Adrenal gland (tissue), 12 donors: ENCODE data around the gene CAMTA2. TPM values are rescaled to one million over a fixed set of nuclear protein-coding genes. Genes with fewer than 3 reads are reported as not detected.

Source experiments
- DNase-seq, 7 donors: peaks; one replicate each; pipeline ENCODE4 v3.0.0-alpha.2; 2019 to 2020
- H3K27ac ChIP-seq, 5 donors: fragments of 200-600 bp; sonication (generic) in 4 of 5; 1 replicate in 3 of 5; 2 replicates in 2 of 5; pipeline versions ENCODE4 v1.5.1 to v1.8.0; 2016 to 2020; ENCODE audit warnings: mild to moderate bottlenecking in 1 of 5
- H3K27me3 ChIP-seq: fragments of 200-600 bp; 2 replicates; pipeline ENCODE4 v1.8.0; 2021
- H3K36me3 ChIP-seq, 2 donors: fragments of 200-600 bp; replicated peaks in 1 of 2; 1 replicate in 1 of 2; 2 replicates in 1 of 2; pipeline versions ENCODE4 v1.5.1 to v1.8.0; 2018 to 2022
- H3K4me1 ChIP-seq, 2 donors: fragments of 200-600 bp; replicated peaks in 1 of 2; 1 replicate in 1 of 2; 2 replicates in 1 of 2; pipeline versions ENCODE4 v1.5.1 to v1.8.0; 2018 to 2021
- H3K4me3 ChIP-seq, 4 donors: fragments of 200-600 bp; sonication (generic) in 3 of 4; one replicate each; pipeline ENCODE4 v1.5.1; 2016 to 2018
- H3K9me3 ChIP-seq, 3 donors: fragments of 200-600 bp; sonication (generic) in 1 of 3; replicated peaks in 1 of 3; 1 replicate in 2 of 3; 2 replicates in 1 of 3; pipeline versions ENCODE4 v1.5.1 to v1.8.0; 2016 to 2021
- POLR2A ChIP-seq, 2 donors: fragments of 450-650 bp; IDR thresholded peaks; one replicate each; pipeline ENCODE4 v1.6.1; 2017; ENCODE audit warnings: antibody characterized with exemption in 2 of 2, mild to moderate bottlenecking in 2 of 2, moderate library complexity in 1 of 2
- WGBS, 4 donors: extraction: QIAGEN DNeasy Blood & Tissue Kit in 2 of 4; methylation state at CpG; one replicate each; pipeline versions ENCODE4 v1.1.5 to v1.1.7; 2013 to 2017; 5-methylcytosine and 5-hydroxymethylcytosine counted together
- intact Hi-C, 2 donors: fragments of 100-400 bp; cut with DNase I; formaldehyde crosslinking; loops; one replicate each; pipeline versions ENCODE4 v1.14.1 to v1.15.0; 2022 to 2023
- polyA plus RNA-seq, 3 donors: library from polyadenylated mRNA; stranded (reverse); fragments of 200-250 nt in 2 of 3; fragments of 350-450 nt in 1 of 3; fragmentation: Illumina TruSeq in 1 of 3; extraction: RNeasy Lipid Tissue Mini Kit (QIAGEN cat#74804) in 1 of 3; gene quantifications; one replicate each; pipeline ENCODE4 v1.2.3, GENCODE V29; 2013 to 2014
- total RNA-seq, 9 donors: library from RNA; depleted of rRNA in 4 of 9; stranded (reverse); fragments of >200 nt in 4 of 9; fragments of 120-200 nt in 1 of 9; fragmentation: NEBNext Ultra II Directional in 1 of 9; extraction: Animal tissue kit (Norgen Biotek cat#: 25700) in 1 of 9; gene quantifications; one replicate each; pipeline versions ENCODE4 v1.1.0 to v1.2.4, GENCODE V29; 2013 to 2023
- TF ChIP-seq, protein P1 (sequence below), 6 experiments: fragments of 450-650 bp in 4 of 6; fragments of 200-600 bp in 2 of 6; sonication (generic) in 1 of 6; IDR thresholded peaks; 1 replicate in 5 of 6; 2 replicates in 1 of 6; pipeline versions ENCODE4 v1.5.1 to v1.8.0; 2016 to 2021; ENCODE audit warnings: antibody characterized with exemption in 6 of 6, mild to moderate bottlenecking in 2 of 6, moderate library complexity in 1 of 6
- donor health status: healthy with polysubstance abuse.
- donor health status: Bipolar disorder and iron deficiency.
- donor health status: DM: yes; HTN: yes; CAD: no.
- donor health status: DM: no; HTN: no; CAD: no.
- donor health status: DM: no; HTN: no; CAD: no.
- donor health status: DM: yes; HTN: yes; CAD: no.

Gene CAMTA2
- total and polyA plus RNA-seq, 12 donors = 6.9 to 190 (median 32.6) TPM

DNA sequence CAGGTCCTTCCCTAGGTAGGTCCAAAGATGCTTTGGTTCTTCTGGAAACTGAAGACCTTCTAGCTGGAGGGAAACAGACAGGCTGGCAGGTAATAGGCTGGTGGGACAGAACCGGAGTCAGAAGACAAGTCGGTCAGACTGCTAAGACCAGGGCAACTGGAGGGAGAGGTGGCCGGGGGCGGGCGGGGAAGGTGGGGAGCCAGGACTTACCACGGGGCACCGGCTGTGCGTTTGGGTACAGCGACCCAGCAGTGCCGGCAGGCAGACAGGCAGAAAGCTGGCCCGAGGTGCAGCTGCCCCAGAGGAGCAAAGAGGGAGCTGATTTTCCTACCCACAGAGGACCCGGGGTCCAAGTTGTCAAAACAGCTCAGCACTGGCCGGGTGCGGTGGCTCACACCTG, 47.2 kb upstream of the CAMTA2 start:
- H3K4me3 ChIP-seq = no peak overlapping the region
- WGBS, 4 donors = 85 to 95% (median 87%) methylated on average over 10 to 14 of the region's 14 CpGs
- no peaks in the 10 kb centered on the region for H3K36me3 ChIP-seq
- H3K4me1 ChIP-seq = peaks cover 0 to 3% of the 10 kb centered on the region in 2 donors
- intact Hi-C loops = no loop called here
- no peak for DNase-seq
- H3K9me3 ChIP-seq = no peaks in the 10 kb centered on the region
- peaks cover 6% of the 10 kb centered on the region for H3K27me3 ChIP-seq
- H3K27ac ChIP-seq = no peak overlapping the region
- TF ChIP-seq POLR2A (IDR thresholded peaks at IDR 0.05) = no peak
- TF ChIP-seq, protein P1, sequence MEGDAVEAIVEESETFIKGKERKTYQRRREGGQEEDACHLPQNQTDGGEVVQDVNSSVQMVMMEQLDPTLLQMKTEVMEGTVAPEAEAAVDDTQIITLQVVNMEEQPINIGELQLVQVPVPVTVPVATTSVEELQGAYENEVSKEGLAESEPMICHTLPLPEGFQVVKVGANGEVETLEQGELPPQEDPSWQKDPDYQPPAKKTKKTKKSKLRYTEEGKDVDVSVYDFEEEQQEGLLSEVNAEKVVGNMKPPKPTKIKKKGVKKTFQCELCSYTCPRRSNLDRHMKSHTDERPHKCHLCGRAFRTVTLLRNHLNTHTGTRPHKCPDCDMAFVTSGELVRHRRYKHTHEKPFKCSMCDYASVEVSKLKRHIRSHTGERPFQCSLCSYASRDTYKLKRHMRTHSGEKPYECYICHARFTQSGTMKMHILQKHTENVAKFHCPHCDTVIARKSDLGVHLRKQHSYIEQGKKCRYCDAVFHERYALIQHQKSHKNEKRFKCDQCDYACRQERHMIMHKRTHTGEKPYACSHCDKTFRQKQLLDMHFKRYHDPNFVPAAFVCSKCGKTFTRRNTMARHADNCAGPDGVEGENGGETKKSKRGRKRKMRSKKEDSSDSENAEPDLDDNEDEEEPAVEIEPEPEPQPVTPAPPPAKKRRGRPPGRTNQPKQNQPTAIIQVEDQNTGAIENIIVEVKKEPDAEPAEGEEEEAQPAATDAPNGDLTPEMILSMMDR (IDR thresholded peaks at IDR 0.05) = no peak

DNA sequence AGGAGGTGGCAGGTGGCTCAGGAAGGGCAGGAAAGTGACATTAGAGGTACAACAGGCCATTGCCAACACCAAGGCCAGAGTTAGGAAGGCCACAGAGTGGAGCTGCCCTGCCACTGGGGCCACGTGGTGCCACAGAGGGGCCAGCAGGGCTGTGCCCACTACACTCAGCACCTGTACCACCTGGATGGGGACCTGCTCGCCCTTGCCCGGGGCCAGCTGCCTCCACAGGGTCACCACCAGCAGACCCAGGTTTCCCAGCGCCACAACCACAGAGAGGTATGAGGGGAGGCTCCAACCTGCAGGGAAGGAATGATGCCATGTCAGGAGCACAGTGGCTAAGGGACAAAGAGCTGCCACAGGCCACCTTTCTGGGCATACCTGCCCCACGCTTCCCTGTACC, 46.6 kb upstream of the CAMTA2 start:
- Histone ChIP-seq H3K4me3 (no peak overlapping the region), H3K9me3 (no peaks in the 10 kb centered on the region), H3K27ac (no peak overlapping the region), H3K4me1 (peaks cover 0 to 3% of the 10 kb centered on the region in 2 donors), H3K36me3 (no peaks in the 10 kb centered on the region), H3K27me3 (peaks cover 6% of the 10 kb centered on the region)
- intact Hi-C loops = no loop called here
- DNase-seq = no peak
- 72 to 96% (median 86%) methylated on average over 3 to 5 of the region's 5 CpGs for WGBS, 4 donors
- no peak for TF ChIP-seq POLR2A (IDR thresholded peaks at IDR 0.05)
- TF ChIP-seq, protein P1 (IDR thresholded peaks at IDR 0.05) = no peak

DNA sequence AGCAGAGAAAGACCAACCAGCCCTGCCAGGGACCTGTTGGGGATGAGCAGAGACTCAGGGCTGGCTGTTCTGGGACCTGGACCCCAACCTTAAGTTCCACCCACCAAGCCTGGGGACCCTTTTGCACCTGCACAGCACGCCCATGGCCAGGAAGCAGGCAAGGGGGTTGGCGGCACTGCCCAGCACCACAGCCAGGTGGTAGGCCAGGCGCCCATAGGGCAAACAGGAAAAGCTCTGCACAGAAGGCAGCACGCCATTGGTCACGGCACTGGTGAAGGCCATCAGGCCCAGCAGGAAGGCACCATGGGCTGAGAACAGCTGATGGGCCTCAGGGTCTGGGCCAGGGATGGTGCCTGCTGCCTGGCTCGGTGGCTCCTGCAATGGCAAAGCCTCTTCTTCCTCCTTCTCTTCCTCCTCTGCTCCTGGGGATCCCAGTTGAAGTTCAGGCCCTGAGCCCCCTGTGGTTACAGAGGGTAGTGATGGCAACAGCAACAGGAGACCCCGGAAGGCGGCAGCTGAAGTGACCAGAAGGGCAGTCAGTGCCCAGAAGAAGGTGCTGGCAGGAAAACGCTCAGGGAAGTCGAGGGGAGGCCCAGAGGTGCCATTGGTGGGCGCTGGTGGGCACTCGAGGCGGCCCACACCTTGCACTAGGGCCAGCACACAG, 46.0 kb upstream of the CAMTA2 start:
- intact Hi-C loops = no loop called here
- WGBS, 4 donors = 78 to 97% (median 87%) methylated on average over 7 to 13 of the region's 13 CpGs
- peaks cover 0 to 3% of the 10 kb centered on the region in 2 donors for H3K4me1 ChIP-seq
- H3K9me3 ChIP-seq = no peaks in the 10 kb centered on the region
- H3K4me3 ChIP-seq = no peak overlapping the region
- DNase-seq = no peak
- no peak for TF ChIP-seq POLR2A (IDR thresholded peaks at IDR 0.05)
- TF ChIP-seq, protein P1 (IDR thresholded peaks at IDR 0.05) = no peak
- no peak overlapping the region for H3K27ac ChIP-seq
- peaks cover 6% of the 10 kb centered on the region for H3K27me3 ChIP-seq
- H3K36me3 ChIP-seq = no peaks in the 10 kb centered on the region

DNA sequence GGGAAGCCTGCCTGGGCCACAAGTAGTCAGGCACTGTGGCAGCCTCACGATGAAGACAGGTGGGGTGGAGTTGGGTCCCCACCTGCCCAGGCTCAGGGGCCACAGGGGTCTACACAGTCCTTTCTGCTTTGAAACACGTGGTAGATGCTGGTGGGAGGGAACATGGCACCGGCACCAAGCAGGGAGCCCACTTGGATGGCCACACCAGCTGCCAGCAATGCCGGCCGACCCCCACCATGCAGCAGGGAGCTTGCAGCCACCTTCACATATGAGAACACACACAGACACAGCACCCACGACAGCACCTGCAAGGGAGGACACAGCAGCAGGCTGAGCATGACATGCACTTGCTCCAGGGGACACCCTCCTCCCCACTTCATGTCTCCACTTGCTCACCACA, 45.4 kb upstream of the CAMTA2 start:
- no peak overlapping the region for H3K27ac ChIP-seq
- no peak overlapping the region for H3K4me3 ChIP-seq
- TF ChIP-seq, protein P1 (IDR thresholded peaks at IDR 0.05) = no peak
- TF ChIP-seq POLR2A (IDR thresholded peaks at IDR 0.05) = no peak
- intact Hi-C loops = no loop called here
- no peaks in the 10 kb centered on the region for H3K36me3 ChIP-seq
- H3K9me3 ChIP-seq = no peaks in the 10 kb centered on the region
- no peak for DNase-seq
- H3K4me1 ChIP-seq = peaks cover 0 to 3% of the 10 kb centered on the region in 2 donors
- peaks cover 6% of the 10 kb centered on the region for H3K27me3 ChIP-seq
- WGBS, 4 donors = 80 to 100% (median 95%) methylated on average over 1 to 6 of the region's 6 CpGs
